ENCODE measurements around the gene RLN3. TPM values are rescaled to one million over a fixed set of nuclear protein-coding genes. Genes with fewer than 3 reads are reported as not detected.

RLN3 gene
- polyA plus RNA-seq, 3 donors: not detected

GRCh38 chr19:14061081-14061749 lies 33.3 kb downstream of the RLN3 start:
- 33 to 54% (median 50%) methylated on average over 9 of the region's 9 CpGs for WGBS, 3 donors
- H3K27ac ChIP-seq (ENCODE audit: low read depth, low read length): no peak overlapping the region

GRCh38 chr19:14061751-14062557 lies 34.0 kb downstream of the RLN3 start, which contains the start of gene PALM3:
TSS of gene PALM3 (minus strand) at chr19:14062076. CDS start at chr19:14061980, 96 bp downstream.
- no peak within 1 kb of the TSS for H3K27ac ChIP-seq (ENCODE audit: low read depth, low read length)
- WGBS, 3 donors: 32 to 75% (median 71%) methylated on average over 19 of the region's 19 CpGs

DNA sequence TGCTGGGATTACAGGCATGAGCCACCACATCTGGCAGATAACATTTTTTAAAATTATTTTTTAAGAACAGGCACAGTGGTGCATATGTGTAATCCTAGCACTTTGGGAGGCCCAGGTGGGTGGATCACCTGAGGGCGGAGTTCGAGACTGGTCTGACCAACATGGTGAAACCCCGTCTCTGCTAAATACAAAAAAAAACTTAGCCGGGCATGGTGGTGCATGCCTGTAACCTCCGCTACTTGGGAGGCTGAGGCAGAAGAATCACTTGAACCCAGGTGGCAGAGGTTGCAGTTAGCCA lies 34.6 kb downstream of the RLN3 start:
- no peak overlapping the region for H3K27ac ChIP-seq (ENCODE audit: low read depth, low read length)

DNA sequence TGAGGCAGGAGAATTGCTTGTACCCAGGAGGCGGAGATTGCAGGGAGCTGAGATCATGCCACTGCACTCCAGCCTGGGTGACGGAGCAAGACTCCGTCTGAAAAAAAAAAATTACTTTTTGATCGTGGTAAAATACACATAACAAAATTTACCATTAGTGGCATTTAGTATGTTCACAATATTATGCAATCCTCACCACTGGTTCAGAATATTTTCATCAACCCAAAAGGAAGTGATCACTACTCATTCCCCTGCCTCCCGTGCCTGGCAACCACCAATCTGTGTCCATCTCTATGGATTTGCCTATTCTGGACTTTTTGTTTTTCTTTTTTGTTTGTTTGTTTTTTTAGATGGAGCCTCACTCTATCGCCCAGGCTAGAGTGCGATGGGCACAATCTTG lies 35.2 kb downstream of the RLN3 start:
- WGBS, 3 donors: 63 to 73% (median 69%) methylated on average over 7 of the region's 7 CpGs
- no peak overlapping the region for H3K27ac ChIP-seq (ENCODE audit: low read depth, low read length)

More for the DNA sequence above, 34.6 kb downstream of the RLN3 start:
- 62 to 89% (median 87%) methylated on average over 5 of the region's 5 CpGs for WGBS, 3 donors

DNA sequence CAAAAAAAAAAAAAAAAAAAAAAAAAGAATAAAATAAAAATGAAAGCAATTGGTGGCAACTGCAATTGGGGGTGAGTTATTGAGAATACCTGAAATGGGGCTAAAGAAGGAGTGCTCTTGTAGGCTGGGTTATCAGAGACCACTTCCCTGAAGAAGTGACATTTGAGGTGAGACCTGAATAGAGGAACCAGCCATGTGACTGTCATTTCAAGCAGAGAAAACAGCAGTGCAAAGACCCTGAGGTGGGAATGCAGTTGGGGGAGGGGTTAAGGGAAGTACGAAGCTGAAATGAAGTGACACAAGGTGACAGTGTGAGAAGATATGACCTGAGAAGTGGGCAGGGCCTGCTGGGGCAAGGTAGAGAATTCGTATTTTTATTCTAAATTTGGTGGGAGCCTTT lies 38.2 kb downstream of the RLN3 start:
- WGBS, 3 donors: 67 to 71% (median 68%) methylated on average over 2 of the region's 2 CpGs

GRCh38 chr19:14070268-14071050 lies 42.5 kb downstream of the RLN3 start:
- no peak overlapping the region for H3K27ac ChIP-seq (ENCODE audit: low read depth, low read length)
- 95 to 96% (median 95%) methylated on average over 42 to 43 of the region's 43 CpGs for WGBS, 3 donors

More for the DNA sequence above, 38.2 kb downstream of the RLN3 start:
- H3K27ac ChIP-seq (ENCODE audit: low read depth, low read length): no peak overlapping the region

DNA sequence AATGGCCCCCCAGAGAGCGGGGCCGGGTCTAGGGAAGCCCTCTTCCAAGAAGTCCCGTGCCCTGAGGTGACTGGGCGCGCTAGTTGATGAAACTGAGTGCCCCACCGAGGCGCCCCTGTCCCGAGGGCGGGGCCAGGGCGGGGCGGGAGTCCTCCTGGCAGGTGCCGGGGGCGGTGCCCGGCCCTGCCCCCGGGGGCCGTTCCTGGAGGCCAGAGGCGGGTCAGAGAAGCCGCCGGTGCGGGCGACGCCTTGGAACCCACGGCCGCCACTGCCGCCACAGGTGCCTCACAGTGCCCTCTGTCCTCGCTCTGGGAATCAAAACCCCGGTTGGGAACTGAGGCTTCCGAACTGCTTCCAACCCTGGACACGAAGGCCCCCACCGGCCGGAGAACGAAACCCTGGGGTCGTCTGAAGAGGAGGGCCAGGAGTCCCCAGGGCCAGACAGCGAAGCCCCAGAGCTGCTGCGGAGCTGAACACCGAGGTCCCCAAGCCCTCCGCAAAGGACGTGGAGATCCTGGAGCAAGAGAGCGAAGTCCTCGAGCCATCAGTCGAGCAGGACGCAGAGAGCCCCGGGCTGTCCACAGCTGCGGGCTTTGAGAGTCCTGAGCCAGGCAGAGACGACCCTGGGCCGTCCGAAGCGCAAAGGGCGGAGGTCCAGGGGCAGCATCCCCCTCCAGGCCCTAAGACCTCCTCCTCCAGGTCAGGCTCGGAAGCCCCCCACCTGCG lies 44.8 kb downstream of the RLN3 start, which contains the start of gene MISP3:
Gene MISP3 (plus strand): TSS at position 252 of the 726 bp plus-strand sequence. CDS start 524 bp downstream, outside the sequence.
- WGBS, 3 donors: 1% methylated on average over 37 to 51 of the region's 51 CpGs
- H3K27ac ChIP-seq (ENCODE audit: low read depth, low read length): peak within 1 kb of the TSS; percentile 54

- WGBS, 3 donors: 0 to 1% (median 0%) methylated on average over 42 to 106 of the region's 106 CpGs
- H3K27ac ChIP-seq (ENCODE audit: low read depth, low read length): peak overlapping the region; percentile 54
Measured at GRCh38 chr19:14073261-14073924, 45.4 kb downstream of the RLN3 start.

DNA sequence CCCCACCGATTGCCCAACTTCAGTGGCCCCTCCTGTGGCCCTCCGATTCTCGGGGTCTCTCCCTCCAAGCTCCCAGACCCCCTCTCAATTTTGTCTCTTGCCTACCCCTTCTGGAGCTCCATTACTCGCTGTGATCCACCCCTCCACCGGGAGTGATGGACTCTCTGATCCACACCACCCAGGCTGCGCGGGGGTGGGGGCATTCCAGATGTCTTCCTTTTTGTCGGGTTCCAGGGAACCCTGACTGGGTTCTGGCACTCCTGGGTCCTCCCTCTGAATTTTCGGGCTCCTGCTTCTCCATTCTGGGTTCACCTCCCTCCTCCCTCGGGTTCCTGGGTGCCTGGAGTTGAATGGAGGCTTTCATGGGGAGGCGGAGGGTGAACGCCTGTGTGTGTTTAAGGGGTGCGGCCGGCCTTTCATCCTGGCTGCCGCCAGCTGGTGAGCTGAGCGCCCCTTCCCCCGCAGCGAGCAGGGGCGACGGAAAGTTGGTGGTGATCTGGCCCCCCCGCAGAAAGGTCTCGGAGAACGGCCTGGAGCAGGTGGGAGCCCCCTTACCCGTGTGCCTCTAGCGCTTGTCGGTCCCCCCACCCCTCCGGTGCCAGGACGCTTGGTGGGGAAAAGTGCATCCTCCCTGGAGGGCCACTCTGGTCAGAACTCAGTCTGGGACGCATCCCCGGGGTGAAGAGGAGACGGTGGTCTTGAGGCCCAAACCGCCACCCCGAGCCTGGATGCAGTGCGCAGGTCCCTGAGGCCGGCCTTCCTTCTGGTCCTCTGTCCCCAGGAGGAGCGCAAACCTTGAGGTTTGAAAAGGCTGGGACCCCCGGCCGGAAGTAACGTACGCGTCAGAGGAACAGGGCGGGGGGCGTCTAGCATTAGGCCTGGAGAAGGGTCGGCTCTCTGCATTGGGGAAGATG lies 46.2 kb downstream of the RLN3 start:
- H3K27ac ChIP-seq (ENCODE audit: low read depth, low read length): peak overlapping the region; percentile 54
- WGBS, 3 donors: 1 to 2% (median 1%) methylated on average over 41 to 44 of the region's 44 CpGs

- WGBS, 3 donors: 42 to 87% (median 45%) methylated on average over 2 of the region's 2 CpGs
- H3K27ac ChIP-seq (ENCODE audit: low read depth, low read length): no peak overlapping the region
Measured at GRCh38 chr19:14078411-14078810, 50.5 kb downstream of the RLN3 start.

Other genes with a start within 250 kb of the RLN3 start
- gene ZSWIM4, start 232.7 kb upstream of the RLN3 start, polyA plus RNA-seq: 1 to 10 TPM; 1.6 to 3.4 (median 2.0) TPM
- not detected for gene NANOS3, start 151.0 kb upstream of the RLN3 start, polyA plus RNA-seq
- gene BRME1, start 122.0 kb upstream of the RLN3 start, polyA plus RNA-seq: 1 to 10 TPM; 1.1 to 3.7 (median 2.9) TPM
- gene CC2D1A, start 121.9 kb upstream of the RLN3 start, polyA plus RNA-seq: 10 to 100 TPM; 17.0 to 27.9 (median 20.4) TPM
- 1 to 10 TPM in 1 of 3 donors, under 1 TPM in 2; 0.10 to 2.5 (median 0.58) TPM for gene PODNL1, start 89.7 kb upstream of the RLN3 start, polyA plus RNA-seq
- 10 to 100 TPM; 13.5 to 29.0 (median 16.2) TPM for gene DCAF15, start 75.6 kb upstream of the RLN3 start, polyA plus RNA-seq
- 1 to 10 TPM; 4.4 to 5.8 (median 4.4) TPM for gene RFX1, start 21.8 kb upstream of the RLN3 start, polyA plus RNA-seq
- 1 to 10 TPM; 2.7 to 8.5 (median 2.9) TPM for gene IL27RA, start 3.6 kb downstream of the RLN3 start, polyA plus RNA-seq
- gene PALM3, start 33.9 kb downstream of the RLN3 start, polyA plus RNA-seq: 1 to 10 TPM in 2 of 3 donors, under 1 TPM in 1; 0.45 to 9.9 (median 1.9) TPM
- gene MISP3, start 44.6 kb downstream of the RLN3 start, polyA plus RNA-seq: 10 to 100 TPM in 1 of 3 donors, 1 to 10 TPM in 2; 2.3 to 13.2 (median 3.8) TPM
- not detected for gene C19orf67, start 57.6 kb downstream of the RLN3 start, polyA plus RNA-seq
- 10 to 100 TPM; 20.0 to 28.6 (median 24.4) TPM for gene SAMD1, start 62.6 kb downstream of the RLN3 start, polyA plus RNA-seq
- 10 to 100 TPM; 29.8 to 95.5 (median 73.2) TPM for gene PRKACA, start 89.6 kb downstream of the RLN3 start, polyA plus RNA-seq
- gene ASF1B, start 108.4 kb downstream of the RLN3 start, polyA plus RNA-seq: 1 to 10 TPM in 1 of 3 donors, under 1 TPM in 2; 0.40 to 1.8 (median 0.71) TPM
- 10 to 100 TPM in 2 of 3 donors, 1 to 10 TPM in 1; 5.7 to 12.3 (median 11.3) TPM for gene ADGRL1, start 178.0 kb downstream of the RLN3 start, polyA plus RNA-seq